ENCODE results near the gene HOXC11.

HOXC11 gene

GRCh38 chr12:54006559-54007220 lies 33.8 kb downstream of the HOXC11 start:
- no peak overlapping the region for H3K4me3 ChIP-seq (ENCODE audit: low read depth, low read length)

- H3K4me3 ChIP-seq (ENCODE audit: low read depth, low read length), result no peak overlapping the region
Measured at GRCh38 chr12:54007538-54008259, 34.8 kb downstream of the HOXC11 start.

- H3K4me3 ChIP-seq (ENCODE audit: low read depth, low read length), result no peak overlapping the region
Measured at GRCh38 chr12:54008260-54008552, 35.3 kb downstream of the HOXC11 start.

- H3K4me3 ChIP-seq (ENCODE audit: low read depth, low read length), result no peak overlapping the region
Measured at GRCh38 chr12:54009171-54010052, 36.5 kb downstream of the HOXC11 start.

GRCh38 chr12:54010053-54010971 lies 37.4 kb downstream of the HOXC11 start:
- H3K4me3 ChIP-seq (ENCODE audit: low read depth, low read length), result no peak overlapping the region

GRCh38 chr12:54010972-54011664 lies 38.2 kb downstream of the HOXC11 start:
- no peak overlapping the region for H3K4me3 ChIP-seq (ENCODE audit: low read depth, low read length)

GRCh38 chr12:54011665-54012532 lies 39.0 kb downstream of the HOXC11 start:
- H3K4me3 ChIP-seq (ENCODE audit: low read depth, low read length), result no peak overlapping the region

GRCh38 chr12:54012631-54013409 lies 39.9 kb downstream of the HOXC11 start:
- no peak overlapping the region for H3K4me3 ChIP-seq (ENCODE audit: low read depth, low read length)

- H3K4me3 ChIP-seq (ENCODE audit: low read depth, low read length), result no peak overlapping the region
Measured at GRCh38 chr12:54014377-54015017, 41.6 kb downstream of the HOXC11 start.

GRCh38 chr12:54015018-54015931 lies 42.3 kb downstream of the HOXC11 start:
- no peak overlapping the region for H3K4me3 ChIP-seq (ENCODE audit: low read depth, low read length)

- H3K4me3 ChIP-seq (ENCODE audit: low read depth, low read length), result no peak overlapping the region
Measured at GRCh38 chr12:54016051-54016450, 43.1 kb downstream of the HOXC11 start.

- H3K4me3 ChIP-seq (ENCODE audit: low read depth, low read length), result no peak overlapping the region
Measured at GRCh38 chr12:54016478-54016964, 43.6 kb downstream of the HOXC11 start.

GRCh38 chr12:54017027-54017788 lies 44.3 kb downstream of the HOXC11 start:
- H3K4me3 ChIP-seq (ENCODE audit: low read depth, low read length), result no peak overlapping the region

GRCh38 chr12:54017878-54018467 lies 45.0 kb downstream of the HOXC11 start:
- peak overlapping the region; percentile 2 for H3K4me3 ChIP-seq (ENCODE audit: low read depth, low read length)

GRCh38 chr12:54018468-54018984 lies 45.6 kb downstream of the HOXC11 start:
- peak overlapping the region; percentile 2 for H3K4me3 ChIP-seq (ENCODE audit: low read depth, low read length)

All from iPS-11a (cell line).